ENCODE data around the gene CD83. TPM values are rescaled to one million over a fixed set of nuclear protein-coding genes. Genes with fewer than 3 reads are reported as not detected.

Gene CD83
- total RNA-seq, 5 donors from 2014 or later (not counting 1 experiment from before 2014, with no cell fraction given): 6.4 to 30.9 (median 11.6) TPM

- Histone ChIP-seq H3K36me3 (ENCODE audit: control insufficient read depth in 2 of 2, extremely low read depth in 1 of 2, insufficient read depth in 1 of 2, low read length in 1 of 2) (no peaks in the 10 kb centered on the region), H3K4me3 (ENCODE audit: control insufficient read depth in 1 of 2, extremely low read depth in 1 of 2, low read length in 1 of 2) (no peak overlapping the region), H3K27me3 (replicated peaks in 1 of 2; ENCODE audit: control insufficient read depth in 2 of 2, extremely low read depth in 1 of 2, insufficient read depth in 2 of 2, low read length in 1 of 2) (peaks cover 0 to 4% of the 10 kb centered on the region in 2 experiments), H3K27ac (ENCODE audit: low read length) (no peak overlapping the region), H3K4me1 (ENCODE audit: control insufficient read depth in 1 of 2, extremely low read depth in 1 of 2, insufficient read depth in 2 of 2, low read length in 2 of 2) (no peaks in the 10 kb centered on the region), H3K9me3 (no peaks in the 10 kb centered on the region)
- Mint-ChIP-seq H3K27ac (no peak overlapping the region), H3K27me3 (peaks cover 2 to 9% of the 10 kb centered on the region in 2 donors), H3K4me1 (peaks cover 0 to 8% (median 0%) of the 10 kb centered on the region in 3 donors), H3K36me3 (no peaks in the 10 kb centered on the region), H3K4me3 (no peak overlapping the region), H3K9me3 (no peaks in the 10 kb centered on the region)
- ATAC-seq (replicated peaks in 1 of 4): no peak
- 100% methylated on average over 1 of the region's 5 CpGs for WGBS (ENCODE audit: insufficient coverage)
- ChIA-PET CTCF (interaction anchor here in 1 of 2 donors (0.7 kb wide), 1 partner anchor 195 kb away, joined by 3 read pairs; no protein-coding TSS in a partner anchor), POLR2A (no interaction called here)
- no peak for DNase-seq
Observed at GRCh38 chr6:14085176-14085787, 32.3 kb upstream of the CD83 start.

- peaks cover 0 to 8% (median 0%) of the 10 kb centered on the region in 3 donors for H3K4me1 Mint-ChIP-seq
- Histone ChIP-seq H3K27ac (ENCODE audit: low read length) (no peak overlapping the region), H3K9me3 (no peaks in the 10 kb centered on the region), H3K27me3 (replicated peaks in 1 of 2; ENCODE audit: control insufficient read depth in 2 of 2, extremely low read depth in 1 of 2, insufficient read depth in 2 of 2, low read length in 1 of 2) (peaks cover 0 to 4% of the 10 kb centered on the region in 2 experiments), H3K4me1 (ENCODE audit: control insufficient read depth in 1 of 2, extremely low read depth in 1 of 2, insufficient read depth in 2 of 2, low read length in 2 of 2) (no peaks in the 10 kb centered on the region), H3K4me3 (ENCODE audit: control insufficient read depth in 1 of 2, extremely low read depth in 1 of 2, low read length in 1 of 2) (no peak overlapping the region), H3K36me3 (ENCODE audit: control insufficient read depth in 2 of 2, extremely low read depth in 1 of 2, insufficient read depth in 1 of 2, low read length in 1 of 2) (no peaks in the 10 kb centered on the region)
- POLR2A ChIA-PET: interaction anchor here in 1 of 2 donors (0.7 kb wide), 1 partner anchor 142 kb away, joined by 3 read pairs; no protein-coding TSS in a partner anchor
- DNase-seq (no peak), ATAC-seq (replicated peaks in 1 of 4) (no peak)
- no peak overlapping the region for H3K27ac Mint-ChIP-seq
- no peaks in the 10 kb centered on the region for H3K36me3 Mint-ChIP-seq
- peaks cover 3 to 12% of the 10 kb centered on the region in 2 donors for H3K27me3 Mint-ChIP-seq
- WGBS (ENCODE audit: insufficient coverage): no CpG with 5 or more reads among the region's 1 CpG
- no peak overlapping the region for H3K4me3 Mint-ChIP-seq
- CTCF ChIA-PET: no interaction called here
- H3K9me3 Mint-ChIP-seq: no peaks in the 10 kb centered on the region
Observed at GRCh38 chr6:14086701-14087100, 30.9 kb upstream of the CD83 start.

- Histone ChIP-seq H3K27me3 (replicated peaks in 1 of 2; ENCODE audit: control insufficient read depth in 2 of 2, extremely low read depth in 1 of 2, insufficient read depth in 2 of 2, low read length in 1 of 2) (peaks cover 0 to 4% of the 10 kb centered on the region in 2 experiments), H3K27ac (ENCODE audit: low read length) (no peak overlapping the region), H3K4me3 (ENCODE audit: control insufficient read depth in 1 of 2, extremely low read depth in 1 of 2, low read length in 1 of 2) (no peak overlapping the region), H3K4me1 (ENCODE audit: control insufficient read depth in 1 of 2, extremely low read depth in 1 of 2, insufficient read depth in 2 of 2, low read length in 2 of 2) (no peaks in the 10 kb centered on the region), H3K9me3 (no peaks in the 10 kb centered on the region), H3K36me3 (ENCODE audit: control insufficient read depth in 2 of 2, extremely low read depth in 1 of 2, insufficient read depth in 1 of 2, low read length in 1 of 2) (no peaks in the 10 kb centered on the region)
- ChIA-PET POLR2A (interaction anchor here in 1 of 2 donors (0.6 kb wide), 1 partner anchor 51 kb away, joined by 3 read pairs; no protein-coding TSS in a partner anchor), CTCF (no interaction called here)
- DNase-seq: no peak
- Mint-ChIP-seq H3K4me1 (peaks cover 0 to 8% (median 0%) of the 10 kb centered on the region in 3 donors), H3K4me3 (no peak overlapping the region), H3K9me3 (peaks cover 0 to 11% (median 10%) of the 10 kb centered on the region in 3 donors), H3K27ac (no peak overlapping the region), H3K36me3 (no peaks in the 10 kb centered on the region), H3K27me3 (peaks cover 3 to 12% of the 10 kb centered on the region in 2 donors)
- WGBS (ENCODE audit: insufficient coverage): 100% methylated on average over 1 of the region's 4 CpGs
- no peak for ATAC-seq (replicated peaks in 1 of 4)
Observed at GRCh38 chr6:14088600-14089192, 28.9 kb upstream of the CD83 start.

- no CpG with 5 or more reads among the region's 7 CpGs for WGBS (ENCODE audit: insufficient coverage)
- no peak overlapping the region for H3K4me3 ChIP-seq (ENCODE audit: control insufficient read depth in 1 of 2, extremely low read depth in 1 of 2, low read length in 1 of 2)
- no peak for ATAC-seq (replicated peaks in 1 of 4)
Observed at GRCh38 chr6:14089224-14089623, 28.3 kb upstream of the CD83 start.

GRCh38 chr6:14091339-14091978, 26.1 kb upstream of the CD83 start:
- Histone ChIP-seq H3K36me3 (ENCODE audit: control insufficient read depth in 2 of 2, extremely low read depth in 1 of 2, insufficient read depth in 1 of 2, low read length in 1 of 2) (no peaks in the 10 kb centered on the region), H3K4me3 (ENCODE audit: control insufficient read depth in 1 of 2, extremely low read depth in 1 of 2, low read length in 1 of 2) (no peak overlapping the region), H3K27ac (ENCODE audit: low read length) (no peak overlapping the region), H3K4me1 (ENCODE audit: control insufficient read depth in 1 of 2, extremely low read depth in 1 of 2, insufficient read depth in 2 of 2, low read length in 2 of 2) (peaks cover 0 to 2% of the 10 kb centered on the region in 2 experiments), H3K9me3 (no peaks in the 10 kb centered on the region), H3K27me3 (replicated peaks in 1 of 2; ENCODE audit: control insufficient read depth in 2 of 2, extremely low read depth in 1 of 2, insufficient read depth in 2 of 2, low read length in 1 of 2) (peaks cover 0 to 4% of the 10 kb centered on the region in 2 experiments)
- Mint-ChIP-seq H3K27me3 (peaks cover 3 to 12% of the 10 kb centered on the region in 2 donors), H3K9me3 (peaks cover 0 to 11% (median 10%) of the 10 kb centered on the region in 3 donors), H3K4me1 (peaks cover 5 to 20% (median 7%) of the 10 kb centered on the region in 3 donors), H3K4me3 (no peak overlapping the region), H3K27ac (no peak overlapping the region), H3K36me3 (no peaks in the 10 kb centered on the region)
- ChIA-PET CTCF (interaction anchor here in 1 of 2 donors (0.7 kb wide), 1 partner anchor 588 kb away, joined by 5 read pairs; no protein-coding TSS in a partner anchor), POLR2A (interaction anchor here in 1 of 2 donors (0.7 kb wide), 1 partner anchor 1177 kb away, joined by 3 read pairs; no protein-coding TSS in a partner anchor)
- WGBS (ENCODE audit: insufficient coverage): no CpG with 5 or more reads among the region's 4 CpGs
- DNase-seq: no peak
- ATAC-seq (replicated peaks in 1 of 4): no peak

More at GRCh38 chr6:14089224-14089623, 28.3 kb upstream of the CD83 start:
- Histone ChIP-seq H3K27ac (ENCODE audit: low read length) (no peak overlapping the region), H3K27me3 (replicated peaks in 1 of 2; ENCODE audit: control insufficient read depth in 2 of 2, extremely low read depth in 1 of 2, insufficient read depth in 2 of 2, low read length in 1 of 2) (peaks cover 0 to 4% of the 10 kb centered on the region in 2 experiments), H3K36me3 (ENCODE audit: control insufficient read depth in 2 of 2, extremely low read depth in 1 of 2, insufficient read depth in 1 of 2, low read length in 1 of 2) (no peaks in the 10 kb centered on the region), H3K4me1 (ENCODE audit: control insufficient read depth in 1 of 2, extremely low read depth in 1 of 2, insufficient read depth in 2 of 2, low read length in 2 of 2) (no peaks in the 10 kb centered on the region), H3K9me3 (no peaks in the 10 kb centered on the region)
- Mint-ChIP-seq H3K4me3 (no peak overlapping the region), H3K4me1 (peaks cover 0 to 9% (median 0%) of the 10 kb centered on the region in 3 donors), H3K9me3 (peaks cover 0 to 11% (median 10%) of the 10 kb centered on the region in 3 donors), H3K27ac (no peak overlapping the region), H3K36me3 (no peaks in the 10 kb centered on the region), H3K27me3 (peaks cover 3 to 12% of the 10 kb centered on the region in 2 donors)
- POLR2A ChIA-PET: no interaction called here
- CTCF ChIA-PET: no interaction called here
- DNase-seq: no peak

GRCh38 chr6:14092316-14092715, 25.3 kb upstream of the CD83 start:
- Mint-ChIP-seq H3K9me3 (peaks cover 0 to 11% (median 10%) of the 10 kb centered on the region in 3 donors), H3K36me3 (no peaks in the 10 kb centered on the region), H3K4me1 (peaks cover 5 to 18% (median 7%) of the 10 kb centered on the region in 3 donors), H3K4me3 (no peak overlapping the region), H3K27ac (no peak overlapping the region), H3K27me3 (peaks cover 3 to 12% of the 10 kb centered on the region in 2 donors)
- POLR2A ChIA-PET: interaction anchor here (0.7 kb wide), 2 partner anchors 27 to 1176 kb away, joined by 3 to 4 read pairs; no protein-coding TSS in a partner anchor
- no peaks in the 10 kb centered on the region for H3K9me3 ChIP-seq
- no peak for ATAC-seq (replicated peaks in 1 of 4)
- H3K4me3 ChIP-seq (ENCODE audit: control insufficient read depth in 1 of 2, extremely low read depth in 1 of 2, low read length in 1 of 2): no peak overlapping the region
- H3K27me3 ChIP-seq (replicated peaks in 1 of 2; ENCODE audit: control insufficient read depth in 2 of 2, extremely low read depth in 1 of 2, insufficient read depth in 2 of 2, low read length in 1 of 2): peaks cover 0 to 4% of the 10 kb centered on the region in 2 experiments
- H3K36me3 ChIP-seq (ENCODE audit: control insufficient read depth in 2 of 2, extremely low read depth in 1 of 2, insufficient read depth in 1 of 2, low read length in 1 of 2): no peaks in the 10 kb centered on the region
- no CpG with 5 or more reads among the region's 3 CpGs for WGBS (ENCODE audit: insufficient coverage)
- no peak overlapping the region for H3K27ac ChIP-seq (ENCODE audit: low read length)
- DNase-seq: no peak
- H3K4me1 ChIP-seq (ENCODE audit: control insufficient read depth in 1 of 2, extremely low read depth in 1 of 2, insufficient read depth in 2 of 2, low read length in 2 of 2): peaks cover 0 to 2% of the 10 kb centered on the region in 2 experiments
- CTCF ChIA-PET: interaction anchor here in 1 of 2 donors (0.7 kb wide), 1 partner anchor 26 kb away, joined by 4 read pairs; no protein-coding TSS in a partner anchor

Data from T-cell (primary cell).